K562 (cell line): ENCODE data around the gene LYPD6B. TPM values are rescaled to one million over a fixed set of nuclear protein-coding genes. Genes with fewer than 3 reads are reported as not detected.
A peak's percentile ranks its signal among the peaks of the same experiment; 100 is the strongest.

Experiments
- ATAC-seq: fragments of 200-7000 bp; cut with Tn5 transposase; 3 replicates; pipeline ENCODE4 v1.9.1; 2020; ENCODE audit warnings: moderate library complexity
- BruUV-seq: library from RNA; stranded (reverse); fragments of 400-500 nt; replicated peaks from 2 replicates; lab custom pipeline; 2021; lab: Mats Ljungman, UMichigan
- CTCF ChIA-PET: fragments of 300-600 bp; formaldehyde crosslinking; extraction: SDS; loops from one replicate; lab custom pipeline; 2021; ENCODE audit warnings: low intra/inter-chr PET ratio; lab: Yijun Ruan, JAX
- POLR2A ChIA-PET: fragments of 300-600, 350-650 bp; sonication (Branson Sonifier 250); formaldehyde crosslinking; extraction: SDS; loops from one replicate; lab custom pipeline; 2021; ENCODE audit warnings: antibody characterized with exemption, inconsistent platforms; lab: Yijun Ruan, JAX
- DNase-seq, 4 experiments: peaks; one replicate each; pipeline versions ENCODE4 v3.0.0 to v3.0.0-alpha.2; 2011 to 2018; ENCODE audit warnings: low spot score in 3 of 4, mixed read lengths in 3 of 4; ENCODE audit errors: extremely low read depth in 1 of 4
- FAIRE-seq: peaks from 2 replicates; lab custom pipeline; 2011; peaks lifted over from hg19 to GRCh38; lab: Jason Lieb, UNC
- H2AFZ ChIP-seq: 2 replicates; pipeline ENCODE4 v1.6.0; 2011; ENCODE audit warnings: low read depth, low read length, control low read depth, inconsistent platforms
- H3K27ac ChIP-seq: fragments of 200-600 bp; 3 replicates; pipeline ENCODE4 v1.8.0; 2011; ENCODE audit warnings: low read depth, mild to moderate bottlenecking, control low read depth, inconsistent platforms, low read length, moderate library complexity, mixed read lengths; ENCODE audit errors: extremely low read depth
- H3K27me3 ChIP-seq, 2 experiments: fragments of 300-600 bp in 1 of 2; 2 replicates in 1 of 2; 3 replicates in 1 of 2; pipeline versions ENCODE4 v1.6.0 to v1.8.0; 2011; ENCODE audit warnings: inconsistent platforms in 2 of 2, low read length in 2 of 2, mild to moderate bottlenecking in 1 of 2, mixed read lengths in 1 of 2, moderate library complexity in 1 of 2; ENCODE audit not compliant: control insufficient read depth in 2 of 2, insufficient read depth in 2 of 2
- H3K36me3 ChIP-seq: fragments of 300-600 bp; 3 replicates; pipeline ENCODE4 v1.8.0; 2011; ENCODE audit warnings: mild to moderate bottlenecking, low read length, inconsistent platforms; ENCODE audit not compliant: control insufficient read depth, insufficient read depth
- H3K4me1 ChIP-seq, 2 experiments: fragments of 200-600 bp in 1 of 2; replicated peaks in 1 of 2; 2 replicates in 1 of 2; 3 replicates in 1 of 2; pipeline versions ENCODE4 v1.5.1 to v1.8.0; 2011; ENCODE audit warnings: inconsistent platforms in 2 of 2, low read length in 2 of 2, mild to moderate bottlenecking in 1 of 2, mixed read lengths in 1 of 2, moderate library complexity in 1 of 2; ENCODE audit not compliant: control insufficient read depth in 2 of 2, insufficient read depth in 2 of 2
- H3K4me2 ChIP-seq: 2 replicates; pipeline ENCODE4 v1.6.1; 2011; ENCODE audit warnings: low read length, control low read depth, inconsistent platforms, mixed read lengths; ENCODE audit not compliant: insufficient read depth
- H3K4me3 ChIP-seq: fragments of 200-600 bp; sonication (generic), shearing (Covaris generic); 2 replicates; pipeline ENCODE4 v1.5.1; 2016; ENCODE audit warnings: control low read depth, inconsistent platforms
- H3K79me2 ChIP-seq: fragments of 200-600 bp; 3 replicates; pipeline ENCODE4 v1.8.0; 2011; ENCODE audit warnings: low read length, inconsistent platforms; ENCODE audit not compliant: control insufficient read depth, insufficient read depth
- H3K9ac ChIP-seq, 2 experiments: 2 replicates each; pipeline versions ENCODE4 v1.6.0 to v1.6.1; 2011; ENCODE audit warnings: low read depth in 2 of 2, low read length in 2 of 2, control low read depth in 1 of 2, inconsistent platforms in 1 of 2, mild to moderate bottlenecking in 1 of 2, mixed read lengths in 1 of 2; ENCODE audit not compliant: insufficient read depth in 1 of 2
- H3K9me1 ChIP-seq: one replicate; pipeline ENCODE4 v1.6.0; 2011; ENCODE audit warnings: inconsistent platforms, mild to moderate bottlenecking, low read length, moderate library complexity; ENCODE audit not compliant: control insufficient read depth, insufficient read depth
- H3K9me3 ChIP-seq: replicated peaks from 2 replicates; pipeline ENCODE4 v1.5.1; 2011; ENCODE audit warnings: low read depth, low read length, inconsistent platforms; ENCODE audit not compliant: control insufficient read depth, insufficient read depth
- H4K20me1 ChIP-seq: replicated peaks from 2 replicates; pipeline ENCODE4 v1.6.1; 2011; ENCODE audit warnings: low read length, inconsistent platforms, mixed read lengths; ENCODE audit not compliant: control insufficient read depth, insufficient read depth
- ATF7 ChIP-seq: fragments of 450-650 bp; IDR thresholded peaks from 2 replicates; pipeline ENCODE4 v1.7.1; 2014; ENCODE audit warnings: mild to moderate bottlenecking, moderate library complexity
- EHMT2 ChIP-seq: fragments of 450-650 bp; IDR thresholded peaks from 2 replicates; pipeline ENCODE4 v1.6.1; 2018; ENCODE audit warnings: antibody characterized with exemption
- ERF ChIP-seq: fragments of 450-650 bp; formaldehyde crosslinking; IDR thresholded peaks from 2 replicates; pipeline ENCODE4 v1.4.0; 2020; ENCODE audit warnings: mild to moderate bottlenecking, mixed read lengths
- FOXK2 ChIP-seq, 2 experiments: fragments of 450-650 bp; IDR thresholded peaks in 1 of 2; conservative IDR thresholded peaks in 1 of 2; 2 replicates each; pipeline ENCODE4 v1.6.1; 2016; ENCODE audit warnings: low read depth in 2 of 2, mild to moderate bottlenecking in 1 of 2
- ILF3 ChIP-seq: fragments of 450-650 bp; IDR thresholded peaks from 2 replicates; pipeline ENCODE4 v1.6.1; 2018; ENCODE audit warnings: antibody characterized with exemption, mild to moderate bottlenecking, moderate library complexity, borderline replicate concordance
- MAFG ChIP-seq: fragments of 450-650 bp; conservative IDR thresholded peaks from 2 replicates; pipeline ENCODE4 v1.6.1; 2016; ENCODE audit warnings: missing genetic modification characterization, missing compliant biosample characterization
- MBD2 ChIP-seq: sonication (generic); IDR thresholded peaks from 2 replicates; pipeline ENCODE4 v1.6.1; 2016; ENCODE audit warnings: low read depth, borderline replicate concordance
- NFE2 ChIP-seq: IDR thresholded peaks from 2 replicates; pipeline ENCODE4 v1.6.1; 2014; ENCODE audit warnings: antibody characterized with exemption, low read depth
- TEAD2 ChIP-seq: fragments of 450-650 bp; IDR thresholded peaks from 2 replicates; pipeline ENCODE4 v1.6.1; 2016; ENCODE audit warnings: missing genetic modification characterization, control low read depth, missing compliant biosample characterization
- WGBS: fragments of 100-300 bp; shearing (Covaris generic); methylation state at CpG from one replicate; pipeline ENCODE4 v1.1.6; 2016; ENCODE audit warnings: low coverage, mixed read lengths; ENCODE audit not compliant: insufficient coverage; ENCODE audit errors: missing lambda C conversion rate; 5-methylcytosine and 5-hydroxymethylcytosine counted together
- in situ Hi-C: fragments of 300-500 bp; cut with MboI; formaldehyde crosslinking; loops from 4 replicates; pipeline ENCODE4 v1.15.0; 2018; ENCODE audit warnings: inconsistent platforms, mixed read lengths
- intact Hi-C: fragments of 100-400 bp; cut with micrococcal nuclease; formaldehyde crosslinking; loops from 2 replicates; pipeline ENCODE4 v1.14.2; 2022
- polyA plus RNA-seq, 8 experiments: library from polyadenylated mRNA; depleted of rRNA in 4 of 8; stranded (reverse) in 5 of 8; unstranded in 3 of 8; fragments of >200 nt; fragmentation: Nextera tagmentation in 2 of 8; fragmentation: Illumina TruSeq in 1 of 8; extraction: Ambion mirVana in 2 of 8; extraction: Trizol in 1 of 8; gene quantifications; 2 replicates each; pipeline versions ENCODE4 v1.2.1 to v1.2.3, GENCODE V29; 2011 to 2014; ENCODE audit warnings: inconsistent platforms in 1 of 8, missing spikeins in 1 of 8
- total RNA-seq, 7 experiments: library from RNA; depleted of rRNA in 6 of 7; stranded (reverse); fragments of >200 nt in 6 of 7; fragmentation: Illumina TruSeq in 2 of 7; extraction: Trizol in 2 of 7; gene quantifications; 2 replicates each; pipeline versions ENCODE4 v1.2.1 to v1.2.3, GENCODE V29; 2011 to 2021; ENCODE audit warnings: low replicate concordance in 1 of 7
- TF ChIP-seq, protein P1 (sequence below): sonication (generic); formaldehyde crosslinking; IDR thresholded peaks from 2 replicates; pipeline ENCODE4 v1.8.1; 2022; ENCODE audit warnings: missing genetic modification reagents

LYPD6B gene
- total and polyA plus RNA-seq, 9 of the 15 experiments (the other 6 are each of a cell fraction or from before 2014, with no cell fraction given), result not detected

DNA sequence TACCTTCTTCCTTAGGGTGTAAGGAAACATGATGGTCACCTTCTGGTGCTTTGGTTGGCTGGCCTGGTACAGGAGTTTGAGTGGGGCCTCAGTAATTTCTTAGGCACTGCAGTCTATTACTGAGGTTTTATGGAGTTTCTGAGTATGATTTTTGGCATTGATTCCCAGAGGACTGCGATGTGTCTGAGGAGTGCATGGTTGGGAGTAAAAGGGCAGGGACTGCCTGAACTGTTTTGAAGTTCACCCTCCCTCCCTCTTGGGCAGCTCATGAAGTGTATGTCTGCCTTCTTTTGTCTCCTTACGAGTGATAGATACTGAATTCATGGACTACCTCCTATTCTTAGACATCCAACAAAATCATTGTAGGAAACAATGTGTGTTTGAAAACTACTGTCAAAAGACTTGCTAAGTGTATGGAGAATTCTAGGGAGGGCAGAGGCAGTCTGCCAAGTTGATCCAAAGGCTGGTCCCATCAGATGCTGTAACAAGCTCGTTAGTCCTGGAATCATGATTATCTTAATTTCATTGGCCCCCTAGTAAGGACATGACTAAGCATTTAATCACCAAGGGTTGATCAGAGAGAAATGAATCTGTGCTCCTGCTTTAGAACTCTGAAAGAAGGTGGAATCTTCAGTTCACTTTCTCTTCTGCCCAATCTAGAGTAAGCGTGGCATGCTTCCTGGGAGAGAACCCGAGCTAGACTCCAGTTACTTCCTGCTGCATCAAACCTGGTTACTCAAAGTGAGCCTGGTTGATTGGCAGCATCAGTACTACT, 26.5 kb downstream of the LYPD6B start:
- no peak overlapping the region for H2AFZ ChIP-seq

DNA sequence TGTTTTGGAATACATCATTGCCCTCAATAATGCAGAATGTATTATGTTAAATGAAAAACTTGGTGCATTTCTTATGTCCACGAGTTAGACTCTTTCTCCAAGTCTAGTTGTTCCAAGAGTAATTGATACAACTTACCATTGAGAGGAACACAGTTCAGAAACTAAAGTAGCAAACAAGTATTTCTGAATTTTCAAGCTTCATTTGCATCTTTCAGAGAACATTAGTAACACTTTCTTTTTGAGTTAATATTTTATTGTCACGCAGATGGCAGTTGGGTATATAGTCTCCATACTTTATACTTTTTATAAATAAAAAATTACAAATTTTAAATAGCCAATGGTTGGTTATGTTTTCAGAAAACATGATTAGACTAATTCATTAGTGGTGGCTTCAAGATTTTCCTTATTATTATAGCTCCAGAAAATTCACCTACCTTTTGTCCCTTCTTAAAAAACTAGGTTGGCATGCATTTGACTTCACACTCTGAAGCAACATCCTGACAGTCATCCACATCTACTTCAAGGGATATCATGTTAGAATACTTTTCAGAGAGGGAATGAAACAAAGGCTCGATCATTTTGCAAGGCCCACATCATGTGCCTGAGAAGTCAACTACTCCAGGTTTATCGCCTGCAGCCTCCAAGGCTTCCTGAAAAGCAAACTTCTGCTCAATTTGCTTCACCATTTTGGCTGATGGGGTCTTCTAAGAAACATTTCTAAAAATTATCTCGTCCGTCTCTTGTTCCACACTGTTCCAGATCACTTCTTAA, 29.9 kb downstream of the LYPD6B start:
- H3K4me3 ChIP-seq, result no peak overlapping the region
- no peaks in the 10 kb centered on the region for H3K4me1 ChIP-seq
- ChIA-PET CTCF (no interaction called here), POLR2A (no interaction called here)
- DNase-seq (no peak), FAIRE-seq (no peak), ATAC-seq (no peak)
- intact Hi-C loops, result no loop called here
- 0% methylated on average over 6 of the region's 6 CpGs for WGBS
- H3K79me2 ChIP-seq, result no peaks in the 10 kb centered on the region
- H3K9me1 ChIP-seq, result no peaks in the 10 kb centered on the region
- H3K9ac ChIP-seq, result no peak overlapping the region
- H2AFZ ChIP-seq, result no peak overlapping the region
- H3K27me3 ChIP-seq, result no peaks in the 10 kb centered on the region
- no peak overlapping the region for H3K27ac ChIP-seq
- no TSS peak for BruUV-seq
- no peaks in the 10 kb centered on the region for H3K9me3 ChIP-seq
- in situ Hi-C loops, result no loop called here
- H3K36me3 ChIP-seq, result no peaks in the 10 kb centered on the region
- H3K4me2 ChIP-seq, result no peak overlapping the region
- no peaks in the 10 kb centered on the region for H4K20me1 ChIP-seq
- TF ChIP-seq FOXK2 (conservative IDR thresholded peaks at IDR 0.05 in 1 of 2, IDR thresholded peaks at IDR 0.05 in 1 of 2; ENCODE audit: low read depth in 2 of 2), result no peak
- TF ChIP-seq TEAD2, result no peak
- no peak for TF ChIP-seq ATF7
- TF ChIP-seq, protein P1, sequence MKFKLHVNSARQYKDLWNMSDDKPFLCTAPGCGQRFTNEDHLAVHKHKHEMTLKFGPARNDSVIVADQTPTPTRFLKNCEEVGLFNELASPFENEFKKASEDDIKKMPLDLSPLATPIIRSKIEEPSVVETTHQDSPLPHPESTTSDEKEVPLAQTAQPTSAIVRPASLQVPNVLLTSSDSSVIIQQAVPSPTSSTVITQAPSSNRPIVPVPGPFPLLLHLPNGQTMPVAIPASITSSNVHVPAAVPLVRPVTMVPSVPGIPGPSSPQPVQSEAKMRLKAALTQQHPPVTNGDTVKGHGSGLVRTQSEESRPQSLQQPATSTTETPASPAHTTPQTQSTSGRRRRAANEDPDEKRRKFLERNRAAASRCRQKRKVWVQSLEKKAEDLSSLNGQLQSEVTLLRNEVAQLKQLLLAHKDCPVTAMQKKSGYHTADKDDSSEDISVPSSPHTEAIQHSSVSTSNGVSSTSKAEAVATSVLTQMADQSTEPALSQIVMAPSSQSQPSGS (CRISPR knock-in tag), result no peak
- no peak for TF ChIP-seq EHMT2
- TF ChIP-seq NFE2, result no peak
- no peak for TF ChIP-seq ILF3
- TF ChIP-seq MBD2, result no peak

More for the DNA sequence above, 26.5 kb downstream of the LYPD6B start:
- intact Hi-C loops, result no loop called here
- H3K27me3 ChIP-seq, result no peaks in the 10 kb centered on the region
- in situ Hi-C loops, result no loop called here
- CTCF ChIA-PET, result no interaction called here
- no peak for DNase-seq
- FAIRE-seq, result no peak
- no peak for TF ChIP-seq ERF (CRISPR knock-in tag)
- TF ChIP-seq MAFG (tag), result peak; percentile 42; the same call in 1 of the 2 replicates
- no peak overlapping the region for H3K4me2 ChIP-seq
- no peak overlapping the region for H3K4me3 ChIP-seq
- H3K36me3 ChIP-seq, result no peaks in the 10 kb centered on the region
- no peaks in the 10 kb centered on the region for H3K4me1 ChIP-seq
- H3K79me2 ChIP-seq, result no peaks in the 10 kb centered on the region
- WGBS, result 2% methylated on average over 5 of the region's 5 CpGs
- no peak overlapping the region for H3K9ac ChIP-seq
- H3K27ac ChIP-seq, result no peak overlapping the region
- ATAC-seq, result no peak
- H4K20me1 ChIP-seq, result no peaks in the 10 kb centered on the region
- no peaks in the 10 kb centered on the region for H3K9me3 ChIP-seq
- no TSS peak for BruUV-seq
- H3K9me1 ChIP-seq, result no peaks in the 10 kb centered on the region
- POLR2A ChIA-PET, result no interaction called here
